Ectodermal cell (in vitro differentiated cells): Measurements from ENCODE around the gene GPR146.

Experiments
- H3K27ac ChIP-seq: 2 replicates; pipeline ENCODE4 v1.7.0; 2013; ENCODE audit warnings: mild to moderate bottlenecking, low read depth, low read length; ENCODE audit not compliant: insufficient read depth, poor library complexity, severe bottlenecking
- H3K27me3 ChIP-seq: 2 replicates; pipeline ENCODE4 v1.7.0; 2013; ENCODE audit warnings: mild to moderate bottlenecking, low read length; ENCODE audit not compliant: insufficient read depth, control insufficient read depth, poor library complexity, severe bottlenecking
- H3K36me3 ChIP-seq: one replicate; pipeline ENCODE4 v1.7.0; 2013; ENCODE audit warnings: low read length; ENCODE audit not compliant: control insufficient read depth, insufficient read depth
- H3K4me1 ChIP-seq: one replicate; pipeline ENCODE4 v1.7.0; 2013; ENCODE audit warnings: low read length; ENCODE audit not compliant: control insufficient read depth, insufficient read depth
- H3K4me3 ChIP-seq: 2 replicates; pipeline ENCODE4 v1.7.0; 2013; ENCODE audit warnings: low read depth, low read length, control low read depth; ENCODE audit not compliant: insufficient read depth
- H3K9me3 ChIP-seq: 2 replicates; pipeline ENCODE4 v1.7.0; 2013; ENCODE audit warnings: mild to moderate bottlenecking, low read length, moderate library complexity; ENCODE audit not compliant: control insufficient read depth
- WGBS, 2 experiments: methylation state at CpG; one replicate each; pipeline ENCODE4 v1.1.7; 2013; ENCODE audit warnings: missing lambda C conversion rate in 2 of 2; 5-methylcytosine and 5-hydroxymethylcytosine counted together

Gene GPR146

DNA sequence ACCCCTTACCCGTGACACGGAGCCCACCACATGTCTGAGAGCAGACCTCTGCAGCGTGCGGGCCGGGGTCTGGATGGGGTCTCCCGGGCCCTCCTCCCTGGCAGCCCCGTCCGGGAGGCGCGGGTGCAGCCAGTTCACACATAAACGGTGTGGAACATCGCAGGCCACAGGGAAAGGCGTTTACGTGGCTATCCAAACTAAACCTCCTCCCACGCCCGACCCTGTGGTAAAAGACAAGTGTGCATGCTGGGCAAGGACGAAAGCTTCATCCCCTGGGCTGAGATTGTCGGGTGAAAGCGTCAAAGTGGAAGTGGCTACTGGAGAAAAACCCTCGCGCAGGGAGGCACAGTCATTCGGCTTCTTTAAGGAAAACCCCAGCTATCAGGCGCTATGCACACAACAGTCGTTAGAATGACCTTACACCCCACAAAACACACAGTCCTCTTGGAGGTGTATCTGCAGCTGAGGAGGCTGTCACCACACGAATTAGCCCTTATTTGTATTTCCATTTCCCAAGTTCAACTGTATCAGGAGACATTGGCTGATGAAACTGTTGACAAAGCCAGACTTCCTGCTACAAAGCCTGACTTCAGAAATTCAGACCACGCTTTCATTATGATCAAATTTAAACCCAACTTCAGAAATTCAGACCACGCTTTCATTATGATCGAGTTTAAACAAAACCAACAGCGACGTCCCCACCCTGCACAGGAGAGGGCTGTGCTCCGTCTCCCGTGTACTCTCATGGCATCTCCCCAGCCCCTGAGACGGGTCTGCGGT, 58.9 kb downstream of the GPR146 start:
- Histone ChIP-seq H3K4me3 (no peak overlapping the region), H3K27ac (no peak overlapping the region), H3K9me3 (no peaks in the 10 kb centered on the region), H3K4me1 (peaks cover 6% of the 10 kb centered on the region), H3K36me3 (no peaks in the 10 kb centered on the region), H3K27me3 (no peaks in the 10 kb centered on the region)
- WGBS, 2 experiments = 95 to 96% methylated on average over 34 of the region's 34 CpGs

DNA sequence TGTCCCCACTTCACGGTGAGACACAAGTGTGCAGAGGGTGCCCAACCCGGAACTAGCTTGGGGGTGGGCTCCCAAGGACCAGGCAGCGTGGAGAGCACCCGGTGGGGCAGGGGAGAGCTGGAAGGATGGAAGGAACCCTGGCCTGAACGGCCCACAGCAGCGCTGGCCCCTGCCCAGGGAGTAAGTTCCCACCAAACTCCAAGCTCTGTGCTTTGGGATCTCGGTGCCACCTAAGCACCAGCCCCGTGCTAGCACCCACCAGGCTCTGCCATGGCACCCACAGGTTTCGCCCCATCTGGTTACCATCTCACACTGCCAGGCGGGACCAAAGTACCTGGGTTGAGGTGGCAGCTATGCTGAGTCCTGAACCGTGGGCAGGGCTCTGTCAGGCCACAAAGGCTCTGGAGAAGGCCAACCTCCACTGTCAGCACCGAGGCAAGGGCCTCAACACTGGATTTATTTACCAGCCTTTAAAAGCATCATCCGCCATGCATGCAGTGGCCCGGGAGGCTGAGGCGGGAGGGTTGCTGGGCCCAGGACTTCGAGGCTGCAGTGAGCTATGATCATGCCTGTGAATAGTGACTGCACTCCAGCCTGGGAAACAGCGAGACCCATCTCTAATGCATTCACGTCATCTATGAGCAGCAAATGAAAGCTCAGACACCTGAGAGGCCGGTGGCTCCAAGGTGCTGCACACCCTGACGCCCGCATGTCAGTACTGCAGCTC, 59.6 kb downstream of the GPR146 start:
- no peaks in the 10 kb centered on the region for H3K27me3 ChIP-seq
- H3K9me3 ChIP-seq = no peaks in the 10 kb centered on the region
- H3K4me1 ChIP-seq = peaks cover 6% of the 10 kb centered on the region
- H3K27ac ChIP-seq = no peak overlapping the region
- H3K36me3 ChIP-seq = no peaks in the 10 kb centered on the region
- no peak overlapping the region for H3K4me3 ChIP-seq
- WGBS, 2 experiments = 94 to 95% methylated on average over 21 of the region's 21 CpGs

GRCh38 chr7:1104516-1105179, 60.3 kb downstream of the GPR146 start:
- Histone ChIP-seq H3K27ac (no peak overlapping the region), H3K4me3 (no peak overlapping the region), H3K36me3 (no peaks in the 10 kb centered on the region), H3K4me1 (peaks cover 6% of the 10 kb centered on the region), H3K27me3 (no peaks in the 10 kb centered on the region), H3K9me3 (no peaks in the 10 kb centered on the region)
- WGBS, 2 experiments = 96 to 97% methylated on average over 12 to 13 of the region's 13 CpGs

- Histone ChIP-seq H3K27ac (no peak overlapping the region), H3K4me3 (no peak overlapping the region), H3K4me1 (peaks cover 6% of the 10 kb centered on the region), H3K27me3 (no peaks in the 10 kb centered on the region), H3K9me3 (no peaks in the 10 kb centered on the region), H3K36me3 (no peaks in the 10 kb centered on the region)
- 87 to 90% methylated on average over 11 of the region's 11 CpGs for WGBS, 2 experiments
Observed at GRCh38 chr7:1105189-1105588, 60.8 kb downstream of the GPR146 start.

- Histone ChIP-seq H3K27me3 (no peaks in the 10 kb centered on the region), H3K4me3 (no peak overlapping the region), H3K9me3 (no peaks in the 10 kb centered on the region), H3K36me3 (no peaks in the 10 kb centered on the region), H3K27ac (no peak overlapping the region), H3K4me1 (peaks cover 2% of the 10 kb centered on the region)
- 94% methylated on average over 27 of the region's 27 CpGs for WGBS, 2 experiments
Observed at GRCh38 chr7:1106063-1106792, 61.9 kb downstream of the GPR146 start.

DNA sequence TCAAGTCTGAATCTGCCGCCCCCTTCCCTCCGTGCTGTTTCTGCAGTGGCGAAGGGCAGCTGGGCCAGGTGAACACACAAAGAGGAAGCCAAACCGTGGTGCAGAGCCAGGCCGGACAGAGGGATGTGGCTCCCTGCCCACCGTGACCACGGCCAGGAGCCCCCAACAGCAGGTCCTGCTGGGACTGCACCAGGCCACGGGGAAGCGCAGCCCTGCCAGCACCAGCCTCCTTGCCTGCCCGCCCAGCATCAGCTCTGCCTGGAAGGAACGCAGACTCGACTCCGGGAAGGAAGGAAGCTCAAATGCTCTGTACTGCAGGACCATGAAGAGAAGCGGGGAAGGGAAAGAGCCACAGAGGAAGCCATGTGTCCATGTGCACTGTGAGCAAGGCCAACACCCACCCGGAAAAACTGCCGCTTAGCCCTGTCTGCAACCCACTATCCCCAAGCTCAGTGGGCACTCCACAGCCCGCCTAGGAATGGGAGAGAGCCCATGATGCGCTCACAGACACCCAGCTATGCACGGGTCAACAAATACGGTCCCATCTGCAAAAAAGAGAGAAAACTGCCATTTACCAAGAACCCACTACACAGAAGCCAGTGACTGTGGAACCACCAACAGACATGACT, 62.6 kb downstream of the GPR146 start:
- no peak overlapping the region for H3K4me3 ChIP-seq
- H3K27me3 ChIP-seq = no peaks in the 10 kb centered on the region
- WGBS, 2 experiments = 91 to 92% methylated on average over 20 of the region's 20 CpGs
- H3K4me1 ChIP-seq = no peaks in the 10 kb centered on the region
- no peak overlapping the region for H3K27ac ChIP-seq
- H3K9me3 ChIP-seq = no peaks in the 10 kb centered on the region
- H3K36me3 ChIP-seq = no peaks in the 10 kb centered on the region

DNA sequence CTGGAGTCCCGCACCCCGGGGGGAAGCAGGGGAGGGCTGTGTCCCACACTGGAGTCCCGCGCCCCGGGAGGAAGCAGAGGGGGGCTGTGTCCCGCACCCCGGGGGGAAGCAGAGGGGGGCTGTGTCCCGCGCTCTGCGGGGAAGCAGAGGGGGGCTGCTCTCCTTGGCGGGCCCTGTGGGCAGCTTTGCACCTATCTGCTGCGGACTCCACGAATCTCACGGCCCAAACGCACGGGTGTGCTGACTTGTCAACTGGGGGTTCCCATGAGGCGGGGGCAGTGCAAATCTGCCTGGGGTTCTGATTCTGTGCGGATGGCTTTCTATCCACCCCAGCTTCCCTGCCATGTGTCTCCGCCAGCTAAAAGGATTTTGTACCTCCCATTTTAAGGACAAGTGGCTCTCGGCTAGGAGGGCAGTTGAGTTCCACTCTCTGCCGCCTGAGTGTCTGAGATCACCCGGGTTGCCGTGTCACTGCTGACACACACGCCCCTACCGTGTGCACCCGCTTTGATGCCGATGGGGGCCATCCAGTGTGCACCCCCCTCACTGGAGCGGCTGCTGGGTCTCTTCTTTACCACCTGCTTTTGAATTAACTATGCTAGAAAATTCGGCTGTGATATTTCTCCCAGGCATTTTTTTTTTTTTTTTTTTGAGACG, 64.0 kb downstream of the GPR146 start:
- Histone ChIP-seq H3K4me3 (no peak overlapping the region), H3K9me3 (no peaks in the 10 kb centered on the region), H3K27ac (no peak overlapping the region), H3K27me3 (no peaks in the 10 kb centered on the region), H3K4me1 (no peaks in the 10 kb centered on the region), H3K36me3 (no peaks in the 10 kb centered on the region)
- WGBS, 2 experiments = 92 to 93% methylated on average over 30 of the region's 30 CpGs
